SK-N-SH (cell line): ENCODE data around the gene ABCA6. TPM values are rescaled to one million over a fixed set of nuclear protein-coding genes. Genes with fewer than 3 reads are reported as not detected.

Experiments
- CTCF ChIA-PET: fragments of 300-600, 350-600 bp; formaldehyde crosslinking; extraction: SDS; loops from one replicate; lab custom pipeline; 2021; lab: Yijun Ruan, JAX
- POLR2A ChIA-PET: fragments of 350-600 bp; sonication (Branson Sonifier 250); formaldehyde crosslinking; extraction: SDS; loops from one replicate; lab custom pipeline; 2020; ENCODE audit warnings: antibody characterized with exemption, inconsistent platforms; lab: Yijun Ruan, JAX
- DNase-seq: peaks from one replicate; pipeline ENCODE4 v3.0.0; 2012
- H2AFZ ChIP-seq: fragments of 200-600 bp; sonication (generic); 2 replicates; pipeline ENCODE4 v1.8.1; 2016; ENCODE audit warnings: antibody characterized with exemption, mild to moderate bottlenecking, low read depth
- H3F3A ChIP-seq: fragments of 200-600 bp; sonication (generic); replicated peaks from 2 replicates; pipeline ENCODE3; 2016; ENCODE audit warnings: antibody characterized with exemption, mild to moderate bottlenecking; ENCODE audit not compliant: insufficient read depth
- H3K27ac ChIP-seq, 2 experiments: fragments of 200-500 bp in 1 of 2; fragments of 200-600 bp in 1 of 2; sonication (Bioruptor generic) in 1 of 2; sonication (generic), shearing (Covaris generic) in 1 of 2; 2 replicates each; pipeline versions ENCODE4 v1.5.1 to v1.6.1; 2014 to 2016; ENCODE audit warnings: low read depth in 2 of 2, inconsistent platforms in 1 of 2, low read length in 1 of 2, mild to moderate bottlenecking in 1 of 2, mixed read lengths in 1 of 2
- H3K27me3 ChIP-seq: fragments of 200-600 bp; sonication (generic), shearing (Covaris generic); 2 replicates; pipeline ENCODE4 v1.6.1; 2016; ENCODE audit warnings: mixed run types; ENCODE audit not compliant: insufficient read depth
- H3K36me3 ChIP-seq, 2 experiments: fragments of 200-500 bp in 1 of 2; fragments of 200-600 bp in 1 of 2; sonication (Bioruptor generic) in 1 of 2; sonication (generic) in 1 of 2; replicated peaks in 1 of 2; 2 replicates each; pipeline versions ENCODE3 to v1.5.1; 2014 to 2016; ENCODE audit warnings: low read length in 1 of 2, mild to moderate bottlenecking in 1 of 2; ENCODE audit not compliant: insufficient read depth in 2 of 2, control insufficient read depth in 1 of 2
- H3K4me1 ChIP-seq, 2 experiments: fragments of 200-500 bp in 1 of 2; fragments of 200-600 bp in 1 of 2; sonication (Bioruptor generic) in 1 of 2; sonication (generic), shearing (Covaris generic) in 1 of 2; 2 replicates each; pipeline versions ENCODE4 v1.5.1 to v1.6.1; 2014 to 2016; ENCODE audit warnings: low read depth in 1 of 2, low read length in 1 of 2, mixed run types in 1 of 2; ENCODE audit not compliant: insufficient read depth in 2 of 2, control insufficient read depth in 1 of 2
- H3K4me2 ChIP-seq: fragments of 200-600 bp; sonication (generic), shearing (Covaris generic); 2 replicates; pipeline ENCODE4 v1.6.1; 2017; ENCODE audit warnings: mixed run types
- H3K4me3 ChIP-seq, 2 experiments: fragments of 200-500 bp in 1 of 2; fragments of 200-600 bp in 1 of 2; sonication (Bioruptor generic) in 1 of 2; sonication (generic), shearing (Covaris generic) in 1 of 2; 2 replicates each; pipeline versions ENCODE4 v1.5.1 to v1.8.1; 2014 to 2016; ENCODE audit warnings: low read depth in 2 of 2, inconsistent platforms in 1 of 2, low read length in 1 of 2, mild to moderate bottlenecking in 1 of 2, mixed read lengths in 1 of 2, moderate library complexity in 1 of 2
- H3K79me2 ChIP-seq: fragments of 200-600 bp; sonication (generic); 2 replicates; pipeline ENCODE4 v1.8.1; 2017; ENCODE audit warnings: mild to moderate bottlenecking; ENCODE audit not compliant: insufficient read depth
- H3K9ac ChIP-seq: fragments of 200-600 bp; sonication (generic); 2 replicates; pipeline ENCODE4 v1.6.1; 2017; ENCODE audit warnings: mixed run types
- H3K9me2 ChIP-seq: fragments of 200-600 bp; sonication (generic); 2 replicates; pipeline ENCODE4 v1.6.1; 2017; ENCODE audit warnings: mixed run types
- H3K9me3 ChIP-seq: fragments of 200-600 bp; sonication (generic); 2 replicates; pipeline ENCODE4 v1.6.1; 2017; ENCODE audit warnings: mixed run types, mild to moderate bottlenecking, moderate library complexity
- H4K20me1 ChIP-seq: fragments of 200-600 bp; sonication (generic); 2 replicates; pipeline ENCODE4 v1.6.1; 2017; ENCODE audit warnings: mild to moderate bottlenecking, mixed run types; ENCODE audit not compliant: insufficient read depth
- ELF1 ChIP-seq: IDR thresholded peaks from 2 replicates; pipeline ENCODE4 v1.4.0; 2012
- EZH2phosphoT487 ChIP-seq: fragments of 200-600 bp; sonication (generic); IDR thresholded peaks from 2 replicates; pipeline ENCODE4 v1.6.1; 2017; ENCODE audit warnings: low read depth, mixed run types, mild to moderate bottlenecking, antibody characterized with exemption, moderate library complexity, borderline replicate concordance
- FOSL2 ChIP-seq: IDR thresholded peaks from 2 replicates; pipeline ENCODE4 v1.4.0; 2012; ENCODE audit warnings: low read depth, mild to moderate bottlenecking, moderate library complexity, borderline replicate concordance
- GABPA ChIP-seq: IDR thresholded peaks from 2 replicates; pipeline ENCODE4 v1.4.0; 2012; ENCODE audit warnings: low read depth, mild to moderate bottlenecking
- MEF2A ChIP-seq: IDR thresholded peaks from 2 replicates; pipeline ENCODE4 v1.4.0; 2012; ENCODE audit warnings: low read depth, borderline replicate concordance
- RAD21 ChIP-seq: IDR thresholded peaks from 2 replicates; pipeline ENCODE4 v1.6.1; 2012; ENCODE audit warnings: mild to moderate bottlenecking, low read length
- RCOR1 ChIP-seq: fragments of 150-350 bp; IDR thresholded peaks from 2 replicates; pipeline ENCODE4 v1.6.1; 2017; ENCODE audit warnings: antibody characterized with exemption, low read length
- RXRA ChIP-seq: IDR thresholded peaks from 2 replicates; pipeline ENCODE4 v1.4.0; 2012; ENCODE audit warnings: low read depth, mild to moderate bottlenecking, borderline replicate concordance
- SIN3A ChIP-seq: IDR thresholded peaks from 2 replicates; pipeline ENCODE4 v1.6.1; 2012; ENCODE audit warnings: low read depth, mild to moderate bottlenecking, low read length, moderate library complexity, borderline replicate concordance
- TAF1 ChIP-seq: IDR thresholded peaks from 2 replicates; pipeline ENCODE4 v1.6.1; 2012; ENCODE audit warnings: low read depth, mild to moderate bottlenecking, low read length, moderate library complexity, borderline replicate concordance
- TCF12 ChIP-seq: IDR thresholded peaks from 2 replicates; pipeline ENCODE4 v1.4.0; 2012
- YY1 ChIP-seq: IDR thresholded peaks from 2 replicates; pipeline ENCODE4 v1.4.0; 2012; ENCODE audit warnings: low read depth, mild to moderate bottlenecking
- WGBS: methylation state at CpG from one replicate; pipeline ENCODE4 v1.1.6; 2017; ENCODE audit warnings: low lambda C conversion rate; 5-methylcytosine and 5-hydroxymethylcytosine counted together
- polyA plus RNA-seq, 3 experiments: library from polyadenylated mRNA; depleted of rRNA; stranded (reverse); fragments of >200 nt; gene quantifications; 2 replicates each; pipeline ENCODE4 v1.2.3, GENCODE V29; 2012
- TF ChIP-seq, protein P1 (sequence below): IDR thresholded peaks from 2 replicates; pipeline ENCODE4 v1.4.0; 2012; ENCODE audit warnings: low read depth, borderline replicate concordance
- TF ChIP-seq, protein P2 (sequence below): fragments of 150-350 bp; IDR thresholded peaks from 2 replicates; pipeline ENCODE4 v1.6.1; 2017; ENCODE audit warnings: antibody characterized with exemption, low read length, low read depth, borderline replicate concordance
- TF ChIP-seq, protein P3 (sequence below): fragments of 200-600 bp; sonication (generic); IDR thresholded peaks from 2 replicates; pipeline ENCODE4 v1.6.1; 2017; ENCODE audit warnings: antibody characterized with exemption, mild to moderate bottlenecking, moderate library complexity
- TF ChIP-seq, protein P4 (sequence below): IDR thresholded peaks from 2 replicates; pipeline ENCODE4; 2012
- TF ChIP-seq, protein P5 (sequence below): IDR thresholded peaks from 2 replicates; pipeline ENCODE4 v1.4.0; 2012; ENCODE audit warnings: low read depth, borderline replicate concordance
- TF ChIP-seq, protein P6 (sequence below): IDR thresholded peaks from 2 replicates; pipeline ENCODE4 v1.4.0; 2012; ENCODE audit warnings: low read depth

The ABCA6 gene
- polyA plus RNA-seq, 1 of the 3 experiments (the other 2 are of a cell fraction) = 0.15 TPM

DNA sequence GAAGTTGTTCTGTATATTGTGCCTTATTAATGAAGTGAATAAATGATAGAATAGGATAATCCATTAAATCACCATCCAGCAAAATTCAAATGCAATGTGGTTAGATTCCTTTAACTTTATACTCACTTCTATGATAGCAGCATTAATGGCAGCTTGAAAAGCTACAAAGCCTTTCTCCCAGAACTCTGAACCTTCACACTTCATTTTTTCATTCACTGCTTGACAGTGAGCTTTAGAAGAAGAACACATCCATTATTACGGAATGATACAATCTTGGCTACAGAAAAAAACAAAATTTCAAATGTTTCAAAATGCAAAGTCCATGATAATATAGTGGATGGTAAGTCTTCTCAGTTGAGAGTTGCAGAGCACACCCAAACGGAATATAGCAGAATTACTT, 97.3 kb downstream of the ABCA6 start:
- Histone ChIP-seq H3K4me1 (no peaks in the 10 kb centered on the region; a peak in 1 of 4 replicates), H3K79me2 (no peaks in the 10 kb centered on the region), H3K4me2 (no peak overlapping the region), H4K20me1 (no peaks in the 10 kb centered on the region), H3K27me3 (no peaks in the 10 kb centered on the region), H3K9me2 (0 out of 2 replicates have a peak, but pooled peaks cover 3% of the 10 kb centered on the region), H3K9ac (no peak overlapping the region), H3K4me3 (no peak overlapping the region), H2AFZ (no peak overlapping the region), H3K27ac (no peak overlapping the region), H3F3A (no peaks in the 10 kb centered on the region), H3K36me3 (no peaks in the 10 kb centered on the region), H3K9me3 (no peaks in the 10 kb centered on the region)
- ChIA-PET CTCF (no interaction called here), POLR2A (no interaction called here)
- no peak for DNase-seq
- TF ChIP-seq YY1 (no peak), ELF1 (no peak), MEF2A (no peak), TAF1 (no peak), RXRA (no peak), GABPA (no peak), FOSL2 (no peak), RAD21 (no peak), EZH2phosphoT487 (no peak)
- TF ChIP-seq, protein P1, sequence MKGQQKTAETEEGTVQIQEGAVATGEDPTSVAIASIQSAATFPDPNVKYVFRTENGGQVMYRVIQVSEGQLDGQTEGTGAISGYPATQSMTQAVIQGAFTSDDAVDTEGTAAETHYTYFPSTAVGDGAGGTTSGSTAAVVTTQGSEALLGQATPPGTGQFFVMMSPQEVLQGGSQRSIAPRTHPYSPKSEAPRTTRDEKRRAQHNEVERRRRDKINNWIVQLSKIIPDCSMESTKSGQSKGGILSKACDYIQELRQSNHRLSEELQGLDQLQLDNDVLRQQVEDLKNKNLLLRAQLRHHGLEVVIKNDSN = no peak
- TF ChIP-seq, protein P2, sequence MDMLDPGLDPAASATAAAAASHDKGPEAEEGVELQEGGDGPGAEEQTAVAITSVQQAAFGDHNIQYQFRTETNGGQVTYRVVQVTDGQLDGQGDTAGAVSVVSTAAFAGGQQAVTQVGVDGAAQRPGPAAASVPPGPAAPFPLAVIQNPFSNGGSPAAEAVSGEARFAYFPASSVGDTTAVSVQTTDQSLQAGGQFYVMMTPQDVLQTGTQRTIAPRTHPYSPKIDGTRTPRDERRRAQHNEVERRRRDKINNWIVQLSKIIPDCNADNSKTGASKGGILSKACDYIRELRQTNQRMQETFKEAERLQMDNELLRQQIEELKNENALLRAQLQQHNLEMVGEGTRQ = no peak
- TF ChIP-seq, protein P3, sequence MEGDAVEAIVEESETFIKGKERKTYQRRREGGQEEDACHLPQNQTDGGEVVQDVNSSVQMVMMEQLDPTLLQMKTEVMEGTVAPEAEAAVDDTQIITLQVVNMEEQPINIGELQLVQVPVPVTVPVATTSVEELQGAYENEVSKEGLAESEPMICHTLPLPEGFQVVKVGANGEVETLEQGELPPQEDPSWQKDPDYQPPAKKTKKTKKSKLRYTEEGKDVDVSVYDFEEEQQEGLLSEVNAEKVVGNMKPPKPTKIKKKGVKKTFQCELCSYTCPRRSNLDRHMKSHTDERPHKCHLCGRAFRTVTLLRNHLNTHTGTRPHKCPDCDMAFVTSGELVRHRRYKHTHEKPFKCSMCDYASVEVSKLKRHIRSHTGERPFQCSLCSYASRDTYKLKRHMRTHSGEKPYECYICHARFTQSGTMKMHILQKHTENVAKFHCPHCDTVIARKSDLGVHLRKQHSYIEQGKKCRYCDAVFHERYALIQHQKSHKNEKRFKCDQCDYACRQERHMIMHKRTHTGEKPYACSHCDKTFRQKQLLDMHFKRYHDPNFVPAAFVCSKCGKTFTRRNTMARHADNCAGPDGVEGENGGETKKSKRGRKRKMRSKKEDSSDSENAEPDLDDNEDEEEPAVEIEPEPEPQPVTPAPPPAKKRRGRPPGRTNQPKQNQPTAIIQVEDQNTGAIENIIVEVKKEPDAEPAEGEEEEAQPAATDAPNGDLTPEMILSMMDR = no peak
- TF ChIP-seq, protein P4, sequence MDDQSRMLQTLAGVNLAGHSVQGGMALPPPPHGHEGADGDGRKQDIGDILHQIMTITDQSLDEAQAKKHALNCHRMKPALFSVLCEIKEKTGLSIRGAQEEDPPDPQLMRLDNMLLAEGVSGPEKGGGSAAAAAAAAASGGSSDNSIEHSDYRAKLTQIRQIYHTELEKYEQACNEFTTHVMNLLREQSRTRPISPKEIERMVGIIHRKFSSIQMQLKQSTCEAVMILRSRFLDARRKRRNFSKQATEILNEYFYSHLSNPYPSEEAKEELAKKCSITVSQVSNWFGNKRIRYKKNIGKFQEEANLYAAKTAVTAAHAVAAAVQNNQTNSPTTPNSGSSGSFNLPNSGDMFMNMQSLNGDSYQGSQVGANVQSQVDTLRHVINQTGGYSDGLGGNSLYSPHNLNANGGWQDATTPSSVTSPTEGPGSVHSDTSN = no peak
- WGBS = 11% methylated on average over 2 of the region's 2 CpGs

DNA sequence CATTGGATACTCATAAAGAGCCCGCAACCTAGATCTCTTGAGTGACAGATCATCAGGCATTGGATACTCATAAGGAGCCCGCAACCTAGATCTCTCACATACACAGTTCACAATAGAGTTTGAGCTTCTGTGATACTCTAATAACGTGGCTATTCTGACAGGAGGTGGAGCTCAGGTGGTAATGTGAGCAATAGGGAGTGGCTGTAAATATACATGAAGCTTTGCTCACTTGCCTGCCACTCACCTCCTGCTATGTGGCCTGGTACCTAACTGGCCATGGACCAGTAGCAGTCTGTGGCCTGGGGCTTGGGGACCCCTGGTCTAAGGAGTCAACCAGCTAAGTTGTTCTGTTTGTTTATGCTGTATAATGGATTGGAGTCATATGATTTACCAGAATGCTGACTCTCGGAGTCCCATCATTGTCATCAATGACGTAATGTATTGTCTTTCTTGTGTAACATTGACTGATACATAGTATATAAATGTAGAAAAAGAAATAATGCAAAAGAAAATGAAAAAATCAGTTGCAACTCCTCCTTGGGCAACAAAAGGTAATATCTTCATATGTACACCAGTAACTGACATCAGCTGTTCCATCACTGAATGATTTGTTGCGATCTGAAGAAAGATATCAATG, 98.5 kb downstream of the ABCA6 start:
- H2AFZ ChIP-seq = no peak overlapping the region
- 0 out of 2 replicates have a peak, but pooled peaks cover 3% of the 10 kb centered on the region for H3K9me2 ChIP-seq
- no peaks in the 10 kb centered on the region for H3K27me3 ChIP-seq
- no peaks in the 10 kb centered on the region; a peak in 1 of 4 replicates for H3K4me1 ChIP-seq
- no peaks in the 10 kb centered on the region for H3K79me2 ChIP-seq
- 26% methylated on average over 6 of the region's 6 CpGs for WGBS
- H3K4me2 ChIP-seq = no peak overlapping the region
- no peaks in the 10 kb centered on the region for H3F3A ChIP-seq
- CTCF ChIA-PET = no interaction called here
- no peak overlapping the region for H3K27ac ChIP-seq
- no peak overlapping the region for H3K4me3 ChIP-seq
- no peaks in the 10 kb centered on the region for H3K36me3 ChIP-seq
- no peak for DNase-seq
- no peaks in the 10 kb centered on the region for H3K9me3 ChIP-seq
- H4K20me1 ChIP-seq = no peaks in the 10 kb centered on the region
- POLR2A ChIA-PET = no interaction called here
- no peak overlapping the region for H3K9ac ChIP-seq
- TF ChIP-seq, protein P2 = no peak
- TF ChIP-seq RCOR1 (no peak), SIN3A (no peak), YY1 (no peak), MEF2A (no peak), TAF1 (no peak), TCF12 (no peak)
- TF ChIP-seq, protein P5, sequence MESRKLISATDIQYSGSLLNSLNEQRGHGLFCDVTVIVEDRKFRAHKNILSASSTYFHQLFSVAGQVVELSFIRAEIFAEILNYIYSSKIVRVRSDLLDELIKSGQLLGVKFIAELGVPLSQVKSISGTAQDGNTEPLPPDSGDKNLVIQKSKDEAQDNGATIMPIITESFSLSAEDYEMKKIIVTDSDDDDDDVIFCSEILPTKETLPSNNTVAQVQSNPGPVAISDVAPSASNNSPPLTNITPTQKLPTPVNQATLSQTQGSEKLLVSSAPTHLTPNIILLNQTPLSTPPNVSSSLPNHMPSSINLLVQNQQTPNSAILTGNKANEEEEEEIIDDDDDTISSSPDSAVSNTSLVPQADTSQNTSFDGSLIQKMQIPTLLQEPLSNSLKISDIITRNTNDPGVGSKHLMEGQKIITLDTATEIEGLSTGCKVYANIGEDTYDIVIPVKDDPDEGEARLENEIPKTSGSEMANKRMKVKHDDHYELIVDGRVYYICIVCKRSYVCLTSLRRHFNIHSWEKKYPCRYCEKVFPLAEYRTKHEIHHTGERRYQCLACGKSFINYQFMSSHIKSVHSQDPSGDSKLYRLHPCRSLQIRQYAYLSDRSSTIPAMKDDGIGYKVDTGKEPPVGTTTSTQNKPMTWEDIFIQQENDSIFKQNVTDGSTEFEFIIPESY = no peak
- TF ChIP-seq, protein P6, sequence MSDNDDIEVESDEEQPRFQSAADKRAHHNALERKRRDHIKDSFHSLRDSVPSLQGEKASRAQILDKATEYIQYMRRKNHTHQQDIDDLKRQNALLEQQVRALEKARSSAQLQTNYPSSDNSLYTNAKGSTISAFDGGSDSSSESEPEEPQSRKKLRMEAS = no peak
